DND-41 (cell line): ENCODE measurements around the gene SNRNP70.

Experiments used
- ATAC-seq: fragments of 200-7000 bp; cut with Tn5 transposase; 3 replicates; pipeline ENCODE4 v1.9.1; 2021; ENCODE audit warnings: low read depth; ENCODE audit not compliant: insufficient read depth
- DNase-seq: peaks from one replicate; pipeline ENCODE4 v3.0.0-alpha.2; 2020
- H2AFZ ChIP-seq: 2 replicates; pipeline ENCODE4 v1.6.0; 2012; ENCODE audit warnings: low read depth, low read length
- H3K27ac ChIP-seq: 2 replicates; pipeline ENCODE4 v1.5.1; 2012; ENCODE audit warnings: low read length, inconsistent platforms
- H3K27me3 ChIP-seq: fragments of 200-600 bp; sonication (generic); 2 replicates; pipeline ENCODE4 v1.6.0; 2012; ENCODE audit warnings: low read length, mild to moderate bottlenecking, inconsistent platforms; ENCODE audit not compliant: insufficient read depth, poor library complexity
- H3K36me3 ChIP-seq: 2 replicates; pipeline ENCODE4 v1.5.1; 2012; ENCODE audit warnings: low read length, inconsistent platforms; ENCODE audit not compliant: insufficient read depth
- H3K4me1 ChIP-seq: 2 replicates; pipeline ENCODE4 v1.5.1; 2012; ENCODE audit warnings: mild to moderate bottlenecking, low read length; ENCODE audit not compliant: insufficient read depth
- H3K4me2 ChIP-seq: 2 replicates; pipeline ENCODE4 v1.6.0; 2012; ENCODE audit warnings: mild to moderate bottlenecking, moderate library complexity, low read length, inconsistent platforms; ENCODE audit not compliant: insufficient read depth
- H3K4me3 ChIP-seq, 2 experiments: fragments of 200-600 bp in 1 of 2; shearing (Covaris generic) in 1 of 2; 2 replicates each; pipeline ENCODE4 v1.5.1; 2012 to 2016; ENCODE audit warnings: inconsistent platforms in 2 of 2, low read length in 2 of 2, mild to moderate bottlenecking in 2 of 2, low read depth in 1 of 2, moderate library complexity in 1 of 2
- H3K79me2 ChIP-seq: 2 replicates; pipeline ENCODE4 v1.6.0; 2012; ENCODE audit warnings: low read length, inconsistent platforms; ENCODE audit not compliant: insufficient read depth
- H3K9ac ChIP-seq: 2 replicates; pipeline ENCODE4 v1.6.0; 2012; ENCODE audit warnings: low read depth, mild to moderate bottlenecking, inconsistent platforms, low read length, moderate library complexity
- H3K9me3 ChIP-seq: 2 replicates; pipeline ENCODE4 v1.5.1; 2012; ENCODE audit warnings: low read length, moderate library complexity, mild to moderate bottlenecking, inconsistent platforms; ENCODE audit not compliant: insufficient read depth, severe bottlenecking
- H4K20me1 ChIP-seq: 2 replicates; pipeline ENCODE4 v1.6.0; 2012; ENCODE audit warnings: low read length; ENCODE audit not compliant: insufficient read depth
- EZH2 ChIP-seq: IDR thresholded peaks from 3 replicates; pipeline ENCODE4 v1.6.1; 2012; ENCODE audit warnings: borderline replicate concordance, low read depth, mild to moderate bottlenecking, moderate library complexity, low read length, inconsistent platforms; ENCODE audit not compliant: severe bottlenecking
- TF ChIP-seq, protein P1 (sequence below): IDR thresholded peaks from 2 replicates; pipeline ENCODE4 v1.5.1; 2012; ENCODE audit warnings: borderline replicate concordance, low read length, moderate library complexity, mild to moderate bottlenecking; ENCODE audit not compliant: poor library complexity, severe bottlenecking; ENCODE audit errors: extremely low read depth

SNRNP70 gene

DNA sequence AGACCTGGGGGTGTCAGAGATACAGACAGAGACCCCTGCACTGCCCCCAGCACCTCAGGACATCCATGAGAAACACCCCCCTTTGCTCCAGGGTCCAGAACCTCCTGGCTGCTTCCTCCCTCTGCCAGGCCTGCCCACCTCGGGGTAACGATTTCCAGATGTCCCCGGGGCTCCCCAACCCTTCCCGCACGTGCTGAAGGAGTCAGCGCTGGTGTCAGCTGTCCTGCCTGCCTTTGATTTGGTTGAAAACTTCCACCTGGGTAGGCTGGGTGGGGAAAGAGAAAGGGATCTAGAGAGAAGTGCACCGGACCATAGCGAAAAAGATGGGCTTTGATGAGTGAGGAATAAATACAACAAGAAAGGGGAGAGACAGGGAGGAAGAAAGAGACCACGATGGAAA lies 26.2 kb upstream of the SNRNP70 start:
- no peak for ATAC-seq
- no peaks in the 10 kb centered on the region for H3K4me1 ChIP-seq
- peaks cover 4% of the 10 kb centered on the region for H3K27me3 ChIP-seq
- TF ChIP-seq EZH2: no peak
- TF ChIP-seq, protein P1, sequence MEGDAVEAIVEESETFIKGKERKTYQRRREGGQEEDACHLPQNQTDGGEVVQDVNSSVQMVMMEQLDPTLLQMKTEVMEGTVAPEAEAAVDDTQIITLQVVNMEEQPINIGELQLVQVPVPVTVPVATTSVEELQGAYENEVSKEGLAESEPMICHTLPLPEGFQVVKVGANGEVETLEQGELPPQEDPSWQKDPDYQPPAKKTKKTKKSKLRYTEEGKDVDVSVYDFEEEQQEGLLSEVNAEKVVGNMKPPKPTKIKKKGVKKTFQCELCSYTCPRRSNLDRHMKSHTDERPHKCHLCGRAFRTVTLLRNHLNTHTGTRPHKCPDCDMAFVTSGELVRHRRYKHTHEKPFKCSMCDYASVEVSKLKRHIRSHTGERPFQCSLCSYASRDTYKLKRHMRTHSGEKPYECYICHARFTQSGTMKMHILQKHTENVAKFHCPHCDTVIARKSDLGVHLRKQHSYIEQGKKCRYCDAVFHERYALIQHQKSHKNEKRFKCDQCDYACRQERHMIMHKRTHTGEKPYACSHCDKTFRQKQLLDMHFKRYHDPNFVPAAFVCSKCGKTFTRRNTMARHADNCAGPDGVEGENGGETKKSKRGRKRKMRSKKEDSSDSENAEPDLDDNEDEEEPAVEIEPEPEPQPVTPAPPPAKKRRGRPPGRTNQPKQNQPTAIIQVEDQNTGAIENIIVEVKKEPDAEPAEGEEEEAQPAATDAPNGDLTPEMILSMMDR: no peak
- H3K27ac ChIP-seq: no peak overlapping the region
- H3K9ac ChIP-seq: no peak overlapping the region
- H2AFZ ChIP-seq: no peak overlapping the region
- no peaks in the 10 kb centered on the region for H4K20me1 ChIP-seq
- no peaks in the 10 kb centered on the region for H3K36me3 ChIP-seq
- no peak overlapping the region for H3K4me2 ChIP-seq
- H3K79me2 ChIP-seq: no peaks in the 10 kb centered on the region
- no peak overlapping the region for H3K4me3 ChIP-seq
- H3K9me3 ChIP-seq: no peaks in the 10 kb centered on the region
- no peak for DNase-seq

DNA sequence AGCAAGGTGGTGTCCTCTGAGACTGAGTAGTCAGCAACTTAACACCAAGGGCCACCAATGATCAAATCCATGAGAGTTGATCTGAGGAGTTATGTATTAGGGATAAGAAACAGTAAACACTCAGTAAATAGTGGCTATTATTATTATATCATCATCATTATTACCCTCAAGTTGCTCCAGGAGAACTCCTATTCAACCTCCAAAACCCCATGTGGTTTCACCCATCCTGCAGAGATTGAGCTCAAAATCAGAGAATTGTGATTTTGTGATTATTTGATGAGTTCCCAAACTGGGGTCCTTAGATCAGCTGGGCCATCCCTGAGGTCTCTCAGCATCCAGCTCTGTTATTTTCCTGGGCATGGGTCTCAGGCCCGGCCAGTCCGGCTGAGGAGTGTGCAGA lies 24.3 kb upstream of the SNRNP70 start:
- no peak for ATAC-seq
- H2AFZ ChIP-seq: no peak overlapping the region
- no peak for TF ChIP-seq EZH2
- TF ChIP-seq, protein P1: no peak
- DNase-seq: no peak
- H3K4me3 ChIP-seq: no peak overlapping the region
- no peaks in the 10 kb centered on the region for H4K20me1 ChIP-seq
- H3K4me1 ChIP-seq: no peaks in the 10 kb centered on the region
- H3K79me2 ChIP-seq: no peaks in the 10 kb centered on the region
- H3K9ac ChIP-seq: no peak overlapping the region
- H3K4me2 ChIP-seq: no peak overlapping the region
- no peaks in the 10 kb centered on the region for H3K9me3 ChIP-seq
- peaks cover 9% of the 10 kb centered on the region for H3K27me3 ChIP-seq
- no peak overlapping the region for H3K27ac ChIP-seq
- H3K36me3 ChIP-seq: no peaks in the 10 kb centered on the region

DNA sequence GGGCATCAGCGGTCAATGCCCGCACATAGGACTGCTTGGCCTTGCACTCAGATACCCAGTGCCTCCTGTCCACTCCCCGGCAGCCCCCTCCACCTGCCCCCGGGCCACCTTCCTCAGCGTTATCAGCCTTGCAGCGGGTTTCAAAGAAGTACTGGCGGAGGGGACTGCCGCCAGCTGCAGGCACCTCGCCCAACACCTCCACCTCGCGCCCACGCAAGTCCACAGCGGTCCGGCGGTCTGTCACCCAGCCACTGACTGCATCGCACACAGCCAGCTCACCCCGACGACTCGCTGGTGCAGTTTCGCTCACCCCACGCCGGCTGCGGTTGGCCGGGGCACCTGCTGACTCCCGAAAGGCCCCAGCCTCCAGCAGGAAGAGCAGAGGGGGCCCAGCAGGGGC lies 23.8 kb upstream of the SNRNP70 start:
- DNase-seq: no peak

More for the DNA sequence above, 23.8 kb upstream of the SNRNP70 start:
- Histone ChIP-seq H3K4me1 (no peaks in the 10 kb centered on the region), H3K27me3 (peaks cover 10% of the 10 kb centered on the region), H3K79me2 (no peaks in the 10 kb centered on the region), H3K4me3 (no peak overlapping the region), H3K4me2 (no peak overlapping the region), H3K9ac (no peak overlapping the region), H3K27ac (no peak overlapping the region), H4K20me1 (no peaks in the 10 kb centered on the region), H2AFZ (no peak overlapping the region), H3K36me3 (no peaks in the 10 kb centered on the region), H3K9me3 (no peaks in the 10 kb centered on the region)
- no peak for ATAC-seq
- TF ChIP-seq, protein P1: no peak
- TF ChIP-seq EZH2: no peak
